ENCODE measurements around the gene LYRM7.
A peak's percentile ranks its signal among the peaks of the same experiment; 100 is the strongest.
"Not testable (repeated sequence)": the region's sequence is repeated elsewhere in the genome, so short reads cannot be mapped to it uniquely, and the experiment has no call there.

Gene LYRM7

DNA sequence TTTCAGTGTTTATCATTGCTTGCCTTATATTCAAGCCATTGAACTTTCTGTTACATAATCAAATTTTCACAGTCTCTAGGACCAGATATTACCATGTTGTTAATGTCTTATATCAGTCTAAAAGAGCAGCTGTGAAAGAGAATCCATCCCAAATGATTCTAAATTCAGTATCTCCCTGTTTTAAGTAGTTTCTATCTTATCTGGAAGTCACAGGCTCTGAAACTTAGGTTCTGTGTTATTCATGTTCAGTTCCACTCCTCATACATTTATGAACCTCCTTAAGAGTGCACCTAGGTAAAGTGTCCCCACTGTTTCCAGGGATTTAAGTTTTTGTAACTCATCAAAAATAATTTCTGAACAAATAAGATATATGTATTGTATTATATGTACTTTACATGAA, 9.7 kb downstream of the LYRM7 start:
- no peak for DNase-seq (ENCODE audit: low read depth)

DNA sequence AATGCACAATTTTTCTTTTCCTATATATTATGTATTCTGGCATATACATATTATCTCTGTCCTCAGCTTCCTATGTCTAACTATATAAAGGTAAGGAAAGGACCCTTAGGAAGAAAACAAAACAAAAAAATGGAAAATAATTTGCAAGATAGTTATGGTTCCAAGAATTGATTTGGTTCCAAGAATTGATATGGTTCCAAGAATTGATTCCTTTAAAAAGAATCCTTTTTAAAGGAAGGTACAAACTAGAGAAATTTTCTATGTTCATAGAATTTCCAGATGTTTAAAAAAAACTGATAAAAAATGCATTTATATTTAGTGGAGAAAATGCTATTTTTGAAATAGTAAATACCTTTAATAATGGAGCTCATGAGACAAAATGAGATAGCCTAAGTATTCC, 12.1 kb downstream of the LYRM7 start:
- no peak for DNase-seq (ENCODE audit: low read depth)

GRCh38 chr5:131185523-131186104, 14.9 kb downstream of the LYRM7 start:
- DNase-seq (ENCODE audit: low read depth): no peak

GRCh38 chr5:131186561-131187256, 16.0 kb downstream of the LYRM7 start:
- DNase-seq (ENCODE audit: low read depth): no peak

GRCh38 chr5:131193106-131193505, 22.4 kb downstream of the LYRM7 start:
- DNase-seq (ENCODE audit: low read depth): no peak

- DNase-seq (ENCODE audit: low read depth): not testable (repeated sequence)
Observed at GRCh38 chr5:131193897-131194296, 23.2 kb downstream of the LYRM7 start.

GRCh38 chr5:131194725-131195124, 24.0 kb downstream of the LYRM7 start:
- DNase-seq (ENCODE audit: low read depth): no peak

GRCh38 chr5:131195696-131196095, 25.0 kb downstream of the LYRM7 start:
- DNase-seq (ENCODE audit: low read depth): no peak

DNA sequence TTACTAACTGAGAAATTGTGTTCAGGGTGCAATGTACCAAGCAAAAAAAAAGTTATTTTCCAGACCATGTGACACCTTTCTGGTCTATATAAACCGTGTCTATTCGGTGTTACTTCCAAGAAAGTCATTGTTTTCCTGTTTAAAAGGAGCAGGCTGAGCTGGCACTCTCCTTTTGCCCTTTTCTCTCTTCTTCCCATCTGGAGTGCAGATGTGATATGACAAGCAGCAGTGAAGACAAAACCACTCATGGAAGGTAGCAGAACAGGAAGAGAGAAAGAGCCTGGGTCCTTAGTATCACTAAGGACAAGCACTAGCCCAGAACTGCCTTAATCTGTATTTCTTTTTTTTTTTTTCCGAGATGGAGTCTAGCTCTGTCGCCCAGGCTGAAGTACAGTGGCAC, 25.6 kb downstream of the LYRM7 start:
- no peak for DNase-seq (ENCODE audit: low read depth)

GRCh38 chr5:131198625-131199024, 27.9 kb downstream of the LYRM7 start:
- no peak for DNase-seq (ENCODE audit: low read depth)

- DNase-seq (ENCODE audit: low read depth): no peak
Observed at GRCh38 chr5:131200560-131200959, 29.8 kb downstream of the LYRM7 start.

DNA sequence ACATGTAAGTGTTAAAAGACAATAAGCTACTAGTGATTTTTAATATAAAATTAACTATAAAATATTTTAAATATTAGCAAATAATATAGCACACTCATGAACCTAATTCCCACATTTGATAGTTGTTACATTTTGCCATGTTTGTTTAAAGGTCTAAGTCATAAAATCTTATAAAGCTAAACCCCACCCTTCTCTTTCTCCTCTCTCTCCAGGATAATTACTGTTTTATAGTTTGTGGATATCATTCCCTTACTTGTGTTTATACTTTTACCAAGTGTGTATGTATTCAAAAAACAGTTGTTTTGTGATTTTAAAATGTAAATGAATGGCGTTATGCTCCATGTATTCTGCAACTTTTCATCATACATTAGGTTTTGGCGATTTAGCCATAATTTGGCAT, 34.2 kb downstream of the LYRM7 start:
- no peak for DNase-seq (ENCODE audit: low read depth)

DNA sequence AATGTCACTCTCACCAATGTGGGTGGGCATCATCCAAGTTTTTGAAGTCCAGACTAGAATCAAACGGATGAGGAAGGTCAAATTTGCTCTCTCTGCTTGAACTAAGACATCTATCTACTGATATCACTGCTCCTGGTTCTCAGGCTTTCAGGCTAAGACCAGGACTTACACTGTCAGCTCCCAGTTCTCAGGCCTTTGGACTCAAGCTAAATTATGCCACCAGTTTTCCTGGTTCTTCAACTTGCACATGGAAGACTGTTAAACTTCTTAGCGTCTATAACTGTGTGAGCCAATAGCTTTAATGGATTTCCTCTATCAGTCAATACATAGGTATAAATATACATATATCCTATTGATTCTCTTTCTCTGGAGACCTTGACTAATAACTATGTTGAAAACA, 35.3 kb downstream of the LYRM7 start:
- DNase-seq (ENCODE audit: low read depth): no peak

DNA sequence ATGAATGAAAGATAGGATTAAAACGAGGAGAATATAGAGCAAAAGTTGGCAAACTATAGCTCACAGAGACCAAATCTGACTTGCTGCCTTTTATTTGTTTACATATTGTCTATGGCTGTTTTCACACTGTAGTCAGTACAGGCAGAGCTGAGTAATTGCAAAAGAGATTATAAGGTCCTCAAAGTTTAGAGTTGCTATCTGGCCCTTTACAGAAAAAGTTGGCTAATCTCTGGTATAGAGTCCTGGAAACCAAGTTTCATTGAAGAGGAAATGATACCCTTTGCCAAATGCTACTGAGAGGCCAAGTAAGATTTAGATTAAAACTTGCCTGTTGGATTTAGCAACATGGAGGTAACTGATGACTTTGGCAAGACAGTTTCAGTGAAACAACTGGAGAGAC, 36.0 kb downstream of the LYRM7 start:
- DNase-seq (ENCODE audit: low read depth): no peak

GRCh38 chr5:131209175-131209505, 38.4 kb downstream of the LYRM7 start:
- DNase-seq (ENCODE audit: low read depth): no peak

DNA sequence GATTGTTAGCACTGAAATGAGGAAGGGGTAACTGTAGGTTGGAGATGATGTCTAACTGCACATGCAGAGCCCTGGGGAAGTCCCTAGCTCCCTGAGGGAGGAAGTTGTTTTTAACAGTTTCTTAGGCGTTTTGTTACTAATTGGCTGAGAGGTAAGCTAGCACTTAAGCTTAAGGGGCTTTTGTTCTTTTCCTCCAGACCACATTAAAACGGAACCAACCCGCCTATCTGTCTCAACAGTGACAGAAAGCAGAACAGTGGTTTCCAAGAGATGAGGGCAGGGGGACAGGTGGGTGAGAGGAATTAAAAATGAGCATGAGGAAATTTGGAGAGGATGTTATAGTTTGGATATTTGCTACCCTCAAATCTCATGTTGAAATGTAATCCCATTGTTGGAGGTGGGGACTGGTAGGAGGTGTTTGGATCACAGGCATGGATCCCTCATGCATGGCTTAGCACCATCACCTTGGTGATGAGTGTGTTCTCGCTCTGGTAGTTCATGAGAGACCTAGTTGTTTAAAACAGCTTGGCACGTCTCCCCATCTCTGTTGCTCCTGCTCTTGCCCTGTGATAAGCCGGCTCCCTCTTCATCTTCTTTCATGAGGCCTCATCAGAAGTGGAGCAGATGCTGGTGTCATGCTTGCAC, 38.9 kb downstream of the LYRM7 start:
- peak; percentile 14 for DNase-seq (ENCODE audit: low read depth)

DNA sequence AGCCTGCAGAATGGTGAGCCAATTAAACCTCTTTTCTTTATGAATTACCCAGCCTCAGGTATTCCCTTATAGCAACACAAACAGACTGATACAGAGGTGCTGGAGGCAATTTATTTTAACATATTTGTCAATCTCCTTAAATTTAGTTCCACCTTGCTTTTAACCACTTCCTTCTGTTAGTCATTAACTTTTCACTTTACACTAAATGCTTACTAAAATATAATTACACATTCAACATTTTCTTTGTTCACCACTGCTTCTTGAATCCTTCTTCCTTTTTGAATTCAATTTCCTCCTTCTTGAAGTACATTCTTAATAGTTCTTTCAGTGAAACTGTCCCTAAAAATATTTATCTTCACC, 39.4 kb downstream of the LYRM7 start:
- DNase-seq (ENCODE audit: low read depth): no peak

DNA sequence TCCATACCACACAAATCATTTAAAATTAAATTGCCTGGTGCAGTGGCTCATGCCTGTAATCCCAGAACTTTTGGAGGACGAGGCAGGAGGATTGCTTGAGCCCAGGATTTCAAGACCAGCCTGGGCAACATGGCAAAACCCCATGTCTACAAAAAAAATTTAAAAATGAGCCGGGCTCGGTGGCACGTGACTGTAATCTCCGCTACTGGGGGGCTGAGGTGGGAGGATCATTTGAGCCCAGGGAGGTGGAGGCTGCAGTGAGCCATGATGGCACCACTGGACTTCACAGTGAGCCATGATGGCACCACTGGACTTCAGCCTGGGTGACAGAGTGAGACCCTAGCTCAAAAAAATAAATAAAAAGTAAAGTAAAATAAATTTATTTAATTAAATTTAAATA, 40.9 kb downstream of the LYRM7 start:
- DNase-seq (ENCODE audit: low read depth): no peak

DNA sequence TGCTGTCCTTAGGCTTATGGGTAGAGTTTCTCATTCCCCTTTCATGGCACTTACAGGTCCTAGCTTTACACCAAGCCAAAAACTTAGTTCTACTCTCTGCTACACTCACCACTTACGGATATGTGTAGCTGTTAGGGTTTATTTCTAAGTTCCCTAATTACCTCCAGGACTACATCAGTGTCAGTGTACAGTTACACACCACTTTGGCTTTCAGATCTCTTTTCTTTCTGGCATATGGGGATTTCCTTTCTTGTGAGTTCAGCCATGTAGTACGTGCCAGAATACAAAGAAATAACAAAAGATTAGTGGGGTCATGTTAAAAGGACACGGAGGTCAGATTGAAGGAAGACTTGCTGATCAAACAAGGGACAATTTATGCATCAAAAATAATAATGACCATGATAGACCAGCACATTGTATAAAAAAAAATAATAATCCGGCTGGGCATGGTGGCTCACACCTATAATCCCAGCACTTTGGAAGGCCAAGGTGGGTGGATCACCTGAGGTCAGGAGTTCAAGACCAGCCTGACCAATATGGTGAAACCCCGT, 41.8 kb downstream of the LYRM7 start:
- DNase-seq (ENCODE audit: low read depth): no peak

DNA sequence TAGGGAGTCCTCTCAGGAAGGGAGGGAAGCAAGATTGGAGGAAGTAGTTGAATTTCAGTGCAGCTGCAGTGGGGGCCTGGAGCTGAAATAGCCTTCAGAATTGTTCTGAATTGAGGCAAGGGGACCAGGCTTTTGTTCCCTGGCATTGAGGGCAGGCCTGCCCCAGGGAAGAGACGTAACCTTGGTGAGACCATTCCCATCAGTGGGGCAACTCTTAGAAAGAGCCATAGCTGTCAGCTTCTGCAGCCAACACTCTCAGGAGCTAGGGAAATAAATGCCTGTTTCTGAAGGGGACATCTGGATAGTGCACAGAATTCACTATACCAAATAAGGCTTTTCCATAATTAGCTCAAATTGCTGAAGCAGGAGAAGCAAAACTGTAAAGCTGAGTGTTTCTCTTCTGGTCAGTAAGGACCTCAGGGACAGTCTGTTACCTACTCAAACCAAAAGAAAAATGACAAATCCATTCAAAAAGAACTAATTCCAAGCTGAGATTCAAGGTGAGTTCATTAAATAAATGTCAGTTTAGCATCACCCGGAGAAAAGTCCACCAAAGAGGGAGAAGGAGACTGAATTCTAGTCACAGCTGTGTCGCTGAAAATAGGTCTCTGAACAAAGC, 44.0 kb downstream of the LYRM7 start:
- DNase-seq (ENCODE audit: low read depth): no peak

DNA sequence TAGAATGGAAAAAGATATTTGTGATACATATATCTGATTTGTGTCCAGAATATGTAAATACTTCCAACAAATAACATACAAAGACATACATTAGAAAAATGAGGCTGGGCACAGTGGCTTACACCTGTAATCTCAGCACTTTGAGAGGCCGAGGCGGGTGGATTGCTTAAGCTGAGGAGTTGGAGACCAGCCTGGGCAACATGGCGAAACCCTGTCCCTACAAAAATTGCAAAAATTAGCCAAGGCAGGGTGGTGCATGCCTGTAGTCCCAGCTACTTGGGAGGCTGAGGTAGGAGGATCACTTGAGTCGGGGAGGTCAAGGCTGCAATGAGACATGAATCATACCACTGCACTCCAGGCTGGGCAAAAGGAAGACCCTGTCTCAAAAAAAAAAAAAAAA, 47.0 kb downstream of the LYRM7 start:
- DNase-seq (ENCODE audit: low read depth): no peak

GRCh38 chr5:131218392-131218791, 47.6 kb downstream of the LYRM7 start:
- no peak for DNase-seq (ENCODE audit: low read depth)

DNA sequence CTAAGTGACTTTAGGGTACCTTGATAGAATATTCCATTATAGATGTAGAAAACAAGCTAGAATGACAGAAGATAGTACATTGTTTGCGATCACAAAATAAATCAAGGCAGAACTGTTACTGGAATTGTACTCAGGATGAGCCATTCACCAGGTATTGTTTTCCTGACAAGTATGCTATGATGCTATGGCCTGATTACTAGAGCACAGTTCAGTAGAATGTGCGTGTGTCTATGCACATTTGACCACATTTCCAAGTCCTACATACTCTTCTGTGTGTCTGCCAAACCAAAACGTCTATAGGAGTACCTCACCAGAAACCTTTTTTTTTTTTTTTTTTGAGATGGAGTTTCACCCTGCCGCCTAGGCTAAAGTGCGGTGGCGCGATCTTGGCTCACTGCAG, 49.8 kb downstream of the LYRM7 start:
- no peak for DNase-seq (ENCODE audit: low read depth)
